Skin of body (tissue), 2 donors: ENCODE data around the gene MYCT1. TPM values are rescaled to one million over a fixed set of nuclear protein-coding genes. Genes with fewer than 3 reads are reported as not detected.

Source experiments
- DNase-seq: peaks from one replicate; lab custom pipeline; 2025; lab: John Stamatoyannopoulos, UW
- total RNA-seq: library from RNA; depleted of rRNA; stranded (reverse); fragments of >200 nt; gene quantifications from one replicate; pipeline ENCODE4 v1.2.3, GENCODE V29; 2014

The MYCT1 gene
- total RNA-seq, 1 donor from 2014 or later: 16.3 TPM

DNA sequence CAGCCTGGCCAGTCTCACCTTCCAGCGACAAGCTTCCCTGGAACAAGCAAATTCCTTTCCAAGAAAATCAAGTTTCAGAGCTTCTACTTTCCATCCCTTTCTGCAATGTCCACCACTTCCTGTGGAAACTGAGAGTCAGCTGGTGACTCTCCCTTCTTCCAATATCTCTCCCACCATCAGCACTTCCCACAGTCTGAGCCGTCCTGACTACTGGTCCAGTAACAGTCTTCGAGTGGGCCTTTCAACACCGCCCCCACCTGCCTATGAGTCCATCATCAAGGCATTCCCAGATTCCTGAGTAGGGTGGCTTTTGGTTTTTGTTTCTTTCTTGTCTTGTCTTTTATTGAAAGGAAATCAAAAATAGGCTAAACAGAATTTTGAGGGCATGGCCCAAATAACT lies 24.3 kb downstream of the MYCT1 start:
- no peak for DNase-seq

GRCh38 chr6:152723398-152723797 lies 25.7 kb downstream of the MYCT1 start:
- no peak for DNase-seq

- DNase-seq: no peak
These were observed 28.6 kb downstream of the MYCT1 start for GRCh38 chr6:152726313-152726712.

DNA sequence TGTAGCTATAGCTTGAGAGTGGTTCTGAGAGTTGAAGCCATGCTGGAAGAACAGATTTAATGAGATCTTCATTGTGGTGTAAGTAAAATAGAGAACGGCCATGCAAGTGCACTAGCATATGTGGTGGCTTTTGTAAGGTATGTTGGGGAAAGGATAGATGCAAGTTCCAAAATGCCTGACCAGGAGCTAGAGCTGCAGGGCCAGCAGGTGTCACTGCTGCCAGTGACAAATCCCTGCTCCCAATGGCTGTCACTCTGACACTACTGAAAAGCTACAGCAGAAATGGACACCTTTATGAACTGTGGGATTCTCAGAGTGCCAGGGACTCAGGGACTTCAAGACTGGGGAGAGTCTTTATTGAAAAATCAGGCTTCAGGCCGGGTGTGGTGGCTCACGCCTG lies 29.8 kb downstream of the MYCT1 start:
- DNase-seq: no peak

DNA sequence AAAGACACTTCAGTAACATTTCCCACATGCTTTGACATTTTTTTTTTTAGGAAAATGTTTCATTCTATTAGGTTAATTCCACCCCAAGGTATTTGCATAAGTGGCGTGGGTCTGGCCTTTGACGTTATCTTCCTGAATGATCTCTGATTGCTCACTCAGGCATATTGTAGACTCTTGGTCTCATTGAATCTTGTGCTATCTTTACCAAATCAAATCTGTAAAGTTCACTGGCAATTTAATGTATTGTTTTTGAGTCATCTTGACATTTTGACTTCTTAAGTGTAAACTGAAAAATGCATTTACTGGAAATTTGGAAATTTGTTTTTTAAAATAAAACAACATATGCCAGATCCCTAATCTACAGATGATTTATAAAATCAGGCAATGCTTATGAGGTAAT lies 36.9 kb downstream of the MYCT1 start:
- no peak for DNase-seq

GRCh38 chr6:152736687-152737273 lies 39.1 kb downstream of the MYCT1 start:
- no peak for DNase-seq

DNA sequence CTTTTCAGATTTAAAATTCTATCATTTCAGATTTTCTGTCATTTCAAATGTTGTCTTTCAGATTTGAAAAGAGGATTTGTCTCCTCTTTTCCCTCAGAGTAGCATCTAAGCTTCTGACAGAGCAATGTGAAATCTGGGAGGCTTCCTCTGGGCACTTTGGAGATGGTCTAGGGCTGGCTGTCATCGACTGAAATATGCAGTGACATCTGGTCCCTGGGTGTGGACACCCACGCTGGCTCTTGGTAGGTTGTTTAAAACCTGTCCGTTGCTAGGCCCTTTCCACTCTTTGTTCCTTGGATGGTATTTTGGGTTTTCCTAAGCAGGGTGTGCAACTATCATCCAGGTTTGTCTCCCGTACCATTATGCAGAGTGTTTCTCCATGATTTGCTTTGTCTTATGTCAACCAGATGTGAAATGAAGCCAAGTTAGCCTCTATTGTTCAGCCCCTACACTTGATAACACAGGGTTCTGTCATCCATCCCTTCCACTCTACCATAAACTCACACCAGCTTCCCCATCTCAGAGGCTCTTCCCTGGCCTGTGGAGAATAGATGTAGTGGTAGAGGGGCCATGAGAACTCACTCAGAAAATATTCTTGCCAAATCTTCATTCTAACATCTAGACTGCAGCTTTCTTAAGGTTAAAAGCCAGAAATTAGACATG lies 47.9 kb downstream of the MYCT1 start:
- DNase-seq: no peak

GRCh38 chr6:152746172-152746553 lies 48.5 kb downstream of the MYCT1 start:
- no peak for DNase-seq

DNA sequence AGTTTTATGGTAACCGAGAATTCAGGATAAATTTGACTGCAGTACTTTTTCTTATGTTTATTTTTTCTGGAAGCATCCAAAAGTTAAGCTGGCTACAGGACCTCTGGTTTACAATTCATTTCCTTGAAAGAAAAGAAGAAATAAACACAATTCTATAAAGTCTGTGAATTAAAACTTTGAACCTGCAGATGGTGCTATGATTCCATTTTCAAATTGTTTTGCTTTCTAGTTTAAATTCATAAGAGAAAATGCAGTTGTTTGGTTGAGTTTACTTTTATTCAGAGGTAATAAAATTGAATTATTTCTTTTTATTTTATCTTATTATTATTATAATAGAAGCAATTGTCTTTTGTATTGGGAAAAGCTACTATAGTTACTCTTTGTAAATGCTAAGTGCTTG lies 51.1 kb downstream of the MYCT1 start:
- no peak for DNase-seq

GRCh38 chr6:152749336-152749735 lies 51.6 kb downstream of the MYCT1 start:
- DNase-seq: no peak

DNA sequence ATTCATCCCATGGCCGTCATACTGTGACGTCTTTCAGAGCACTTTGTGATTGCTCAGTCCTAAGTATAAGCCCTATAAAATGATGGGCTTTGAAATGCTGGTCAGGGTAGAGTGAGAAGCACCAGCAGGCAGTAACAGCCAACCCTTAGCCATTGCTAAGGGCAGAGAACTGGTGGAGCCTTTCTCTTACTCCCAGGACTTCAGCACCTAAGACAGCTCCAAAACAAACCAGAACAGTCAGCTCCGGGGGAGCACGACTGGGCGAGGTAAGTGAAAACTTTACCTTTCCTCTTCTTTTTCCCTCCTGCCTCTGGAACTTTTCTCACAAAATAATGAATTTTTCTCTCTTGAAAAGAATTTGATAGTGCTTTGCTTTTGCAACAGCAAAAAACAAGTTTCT lies 53.0 kb downstream of the MYCT1 start, which contains the start of gene VIP:
Gene VIP (plus strand): TSS at position 104 of the 400 bp plus-strand sequence. CDS start 1,381 bp downstream, outside the sequence.
- DNase-seq: no peak

DNA sequence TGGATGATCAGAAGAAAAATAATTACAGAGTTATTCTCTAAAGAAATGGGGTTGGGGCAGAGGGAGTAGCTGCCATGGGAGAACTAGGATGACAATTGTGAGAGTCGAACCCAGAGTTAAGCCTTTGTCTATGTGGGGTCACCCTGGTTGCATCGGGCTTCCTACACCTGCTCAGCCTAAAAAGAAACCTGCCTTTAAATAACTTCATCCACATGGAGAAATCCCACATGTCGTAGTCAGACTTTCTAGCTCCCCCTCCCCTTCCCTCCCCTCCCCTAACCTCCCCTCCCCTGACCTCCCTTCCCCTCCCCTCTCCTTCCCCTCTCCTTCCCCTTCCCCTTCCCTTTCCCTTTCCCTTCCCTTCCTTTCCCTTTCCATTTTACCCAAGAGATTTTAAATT lies 67.6 kb downstream of the MYCT1 start:
- DNase-seq: no peak

- no peak for DNase-seq
These were observed 71.5 kb downstream of the MYCT1 start for GRCh38 chr6:152769159-152769558.

- DNase-seq: no peak
These were observed 72.3 kb downstream of the MYCT1 start for GRCh38 chr6:152769993-152770392.

GRCh38 chr6:152771061-152771687 lies 73.5 kb downstream of the MYCT1 start:
- DNase-seq: no peak

Other genes starting within 250 kb of the MYCT1 start
- gene SYNE1, start 60.5 kb upstream of the MYCT1 start, total RNA-seq: 155 TPM
- 0.79 TPM for gene VIP, start 52.9 kb downstream of the MYCT1 start, total RNA-seq